Measurements from ENCODE around the gene LRP1-AS.

LRP1-AS gene

DNA sequence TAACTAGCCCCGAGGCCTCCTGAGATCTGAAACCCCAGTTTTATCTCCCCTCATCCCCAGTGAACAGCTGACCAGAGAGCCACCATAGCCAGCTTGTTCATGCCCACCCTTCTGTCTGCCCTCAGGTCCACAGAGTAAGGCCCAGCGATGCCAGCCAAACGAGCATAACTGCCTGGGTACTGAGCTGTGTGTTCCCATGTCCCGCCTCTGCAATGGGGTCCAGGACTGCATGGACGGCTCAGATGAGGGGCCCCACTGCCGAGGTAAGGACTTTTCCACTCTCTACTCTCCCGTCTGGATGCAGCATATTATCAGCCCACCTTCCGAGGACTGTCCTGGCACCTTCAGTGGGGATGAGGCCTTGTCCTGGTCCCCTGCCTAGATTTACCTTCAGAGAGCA, 6.2 kb downstream of the LRP1-AS start:
- no peak for DNase-seq (ENCODE audit: low read depth)

DNA sequence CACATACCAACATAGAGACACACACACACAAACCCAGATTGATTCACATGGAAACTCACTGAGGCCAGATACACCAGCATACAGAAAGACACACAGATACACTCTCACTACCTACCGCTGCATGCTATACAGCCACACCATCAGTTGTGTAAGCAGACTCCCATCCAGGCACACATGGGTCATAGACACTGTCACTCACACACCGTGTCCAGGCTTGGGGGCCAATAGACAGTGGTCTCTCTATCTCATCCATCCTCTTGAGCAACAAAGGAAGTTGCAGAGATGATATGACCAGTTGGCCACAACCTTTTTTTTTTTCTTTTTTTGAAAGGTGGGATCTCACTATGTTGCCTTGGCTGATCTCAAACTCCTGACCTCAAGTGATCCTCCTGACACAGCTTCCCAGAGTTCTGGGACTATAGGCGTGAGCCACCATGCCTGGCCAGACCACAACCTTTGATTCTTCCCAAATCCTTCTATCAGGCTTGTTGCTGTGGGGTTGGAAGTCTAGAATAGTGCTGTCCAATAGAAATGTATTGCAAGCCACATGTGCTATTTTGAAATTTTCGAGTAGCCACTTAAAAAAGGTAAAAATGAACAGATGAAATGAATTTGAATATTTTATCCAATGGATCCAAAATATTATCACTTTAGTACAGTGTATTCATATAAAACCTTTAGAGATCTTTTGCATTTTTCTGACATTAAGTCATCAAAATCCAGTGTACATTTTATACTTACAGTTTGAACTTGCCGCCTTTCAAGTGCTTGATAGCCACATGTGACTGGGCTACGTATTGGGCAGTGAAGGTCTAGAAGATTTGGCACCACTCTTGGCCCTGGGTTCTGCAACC, 7.4 kb downstream of the LRP1-AS start:
- no peak for DNase-seq (ENCODE audit: low read depth)

DNA sequence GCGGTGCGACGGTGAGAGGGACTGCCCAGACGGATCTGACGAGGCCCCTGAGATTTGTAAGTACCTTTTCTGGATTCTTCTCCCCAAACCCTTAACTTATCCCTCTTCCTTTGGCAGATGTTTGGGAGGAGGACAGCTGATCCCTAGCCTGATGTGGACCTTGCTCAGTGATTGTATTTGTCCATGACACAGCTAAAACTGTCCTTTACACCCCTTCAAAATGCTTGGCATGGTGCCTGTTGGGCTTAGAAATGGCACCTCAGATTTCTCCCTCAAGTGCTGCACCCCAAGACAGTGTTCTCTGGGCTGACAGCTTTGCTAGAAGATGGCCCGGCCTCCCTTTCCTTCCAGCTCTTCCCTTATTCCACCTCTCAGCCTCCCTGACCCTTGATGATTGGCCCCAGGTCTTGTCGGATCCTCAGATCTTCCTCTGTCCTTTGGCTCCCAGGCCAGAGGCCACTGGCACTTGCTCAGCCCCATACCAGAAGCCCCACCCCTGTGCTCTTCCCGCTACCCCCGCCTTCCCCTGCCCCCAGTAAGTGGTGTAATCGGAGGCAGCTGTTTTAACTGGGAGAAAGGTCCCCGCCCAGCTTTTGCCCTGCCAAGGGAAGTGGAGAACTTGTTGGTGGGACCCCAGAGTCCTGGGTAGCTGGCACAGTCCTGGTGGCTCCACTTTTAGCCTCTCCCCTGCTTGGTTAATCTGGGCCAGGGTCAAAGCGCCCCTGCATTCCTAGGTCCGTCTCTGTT, 8.7 kb downstream of the LRP1-AS start:
- no peak for DNase-seq (ENCODE audit: low read depth)

DNA sequence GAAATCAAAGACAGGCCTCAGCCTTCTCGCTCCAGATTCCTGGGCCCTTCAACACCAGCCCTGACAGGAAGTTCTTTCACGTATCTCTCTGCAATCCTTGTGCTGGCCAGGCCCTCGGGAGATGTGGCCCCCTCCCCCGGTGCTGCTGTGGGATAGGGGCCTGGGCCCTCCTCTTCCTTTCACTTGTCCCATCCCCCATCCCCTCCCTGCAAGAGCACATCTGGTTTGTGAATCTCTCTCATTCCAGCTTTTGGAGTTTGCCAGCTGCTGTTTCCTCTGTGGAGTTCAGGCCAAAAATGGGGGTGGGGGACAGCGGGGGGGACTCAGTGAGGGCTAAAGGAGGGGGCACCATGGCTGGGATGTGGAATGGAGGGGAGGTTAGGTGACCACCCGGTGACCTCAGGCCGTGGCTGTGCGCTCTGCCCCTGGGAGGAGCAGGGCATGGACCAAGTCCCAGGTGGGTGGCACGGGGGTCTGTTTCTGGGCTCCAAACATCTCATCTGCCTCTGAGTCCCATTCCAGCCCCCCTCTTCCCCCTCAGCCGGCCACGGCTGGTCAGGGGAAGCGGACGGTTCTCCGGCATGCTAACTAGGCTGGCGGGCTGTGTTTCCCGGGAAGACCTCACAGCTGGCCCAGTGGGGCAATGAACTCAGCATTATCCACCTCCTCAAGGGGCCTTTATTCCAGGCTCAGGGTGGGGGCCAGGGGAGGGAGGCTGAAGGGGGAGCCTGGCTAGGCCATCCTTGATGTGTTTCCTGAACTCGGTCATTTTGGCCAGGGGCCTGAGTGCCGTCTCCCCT, 11.7 kb downstream of the LRP1-AS start:
- DNase-seq (ENCODE audit: low read depth) = no peak

DNA sequence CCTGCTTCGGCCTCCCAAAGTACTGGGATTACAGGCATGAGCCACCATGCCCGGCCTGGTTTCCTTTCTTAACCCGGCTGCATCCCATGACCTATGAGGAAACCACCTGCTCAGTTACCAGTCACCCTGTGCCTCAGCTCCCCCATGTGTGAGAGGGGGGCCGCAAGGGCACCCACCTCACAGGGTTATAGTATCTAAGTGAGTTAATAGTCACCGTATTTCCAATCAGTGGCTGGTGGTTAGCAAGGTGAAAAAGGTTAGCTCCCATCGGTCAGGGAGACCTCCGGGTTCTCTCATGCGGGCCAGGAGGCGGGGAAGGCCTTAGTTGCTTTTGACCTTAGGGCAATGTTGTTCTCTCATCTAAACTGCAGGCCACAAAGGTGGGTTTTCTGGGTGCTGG, 12.5 kb downstream of the LRP1-AS start:
- DNase-seq (ENCODE audit: low read depth) = no peak

DNA sequence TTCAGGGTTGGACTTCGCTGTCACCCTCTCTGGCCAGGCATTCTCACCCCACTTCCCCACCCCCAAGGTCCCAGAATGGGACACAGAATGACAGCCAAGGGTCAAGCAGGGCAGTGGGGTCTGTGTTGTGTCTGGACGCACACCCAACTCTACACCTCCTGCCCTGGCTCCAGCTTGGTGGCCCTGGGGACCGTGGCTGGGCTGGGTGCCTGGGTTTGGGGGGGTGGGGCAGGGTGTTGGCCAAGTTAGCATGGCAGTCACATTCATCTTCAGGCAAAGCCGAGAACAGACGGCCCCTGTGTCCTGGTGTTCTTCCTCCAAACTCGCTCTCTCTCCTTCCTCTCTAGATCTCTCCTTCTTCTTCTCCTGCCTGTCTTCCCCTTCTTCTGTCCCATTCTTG, 13.5 kb downstream of the LRP1-AS start:
- no peak for DNase-seq (ENCODE audit: low read depth)

DNA sequence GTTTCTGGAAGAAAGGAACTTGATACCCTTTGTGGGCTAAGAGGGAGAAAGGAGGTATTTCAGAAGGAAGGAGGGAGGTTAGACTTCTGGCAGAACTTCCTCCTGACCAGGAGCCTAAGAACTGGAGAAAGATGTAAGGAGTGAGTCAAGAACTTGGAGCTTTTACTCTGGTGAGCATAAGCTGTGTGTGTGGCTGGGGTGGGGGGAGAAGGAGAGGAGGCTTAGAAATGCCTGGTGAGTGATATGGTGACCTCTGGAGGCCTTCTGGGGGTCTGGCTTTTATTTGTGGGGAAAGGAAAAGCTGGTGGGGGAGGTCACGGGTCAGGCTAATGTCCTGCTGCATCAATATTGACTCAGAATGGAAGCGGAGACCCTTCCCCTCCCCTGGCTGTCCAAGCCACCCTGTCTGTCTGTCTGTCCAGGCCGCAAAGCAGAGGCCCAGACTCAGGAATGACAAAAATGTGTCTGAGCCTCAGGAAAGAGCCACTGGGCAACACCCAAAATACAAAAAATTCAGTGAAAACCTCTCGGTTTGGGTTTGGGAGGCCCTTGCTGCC, 14.3 kb downstream of the LRP1-AS start:
- no peak for DNase-seq (ENCODE audit: low read depth)

DNA sequence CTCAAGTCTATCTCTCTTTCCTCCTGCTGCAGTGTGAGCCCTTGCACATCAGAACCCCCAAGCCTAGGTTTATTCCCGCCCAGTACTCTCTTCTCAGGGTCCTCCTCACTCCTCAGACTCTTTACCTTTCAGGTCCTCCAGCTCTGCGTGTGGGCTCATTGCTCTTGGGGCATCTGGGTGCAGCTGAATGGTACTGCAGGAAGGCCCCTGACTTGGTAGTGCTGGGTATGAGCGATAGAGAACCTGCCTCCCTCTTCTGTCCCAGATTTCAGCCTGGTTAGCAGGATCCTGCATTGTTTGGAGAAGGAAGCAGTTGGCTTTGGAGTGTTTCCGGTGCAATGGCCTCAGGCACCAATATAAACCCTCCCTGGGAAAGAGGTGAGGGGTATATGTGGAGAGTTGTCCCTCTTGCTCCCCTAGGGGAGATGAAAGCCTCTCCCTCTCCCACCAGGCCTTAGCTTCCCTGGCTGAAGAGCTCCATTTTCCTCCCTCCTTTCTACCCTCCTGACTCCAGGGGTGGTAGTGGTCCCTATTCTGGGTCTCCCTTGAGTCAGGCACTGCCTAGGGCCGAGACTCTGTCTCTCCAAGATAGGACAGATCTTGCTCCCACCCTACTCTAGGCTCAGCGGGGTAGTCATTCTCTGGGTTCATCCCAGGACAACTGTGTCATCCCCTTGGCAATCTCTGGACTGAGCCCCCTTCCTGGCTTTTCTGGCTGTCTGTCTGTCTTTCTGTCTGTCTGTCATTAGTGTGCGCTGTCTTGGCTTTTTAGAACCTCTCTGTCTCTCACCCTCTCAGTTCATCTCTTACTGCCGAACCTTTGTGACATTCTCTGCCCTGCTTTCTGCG, 15.3 kb downstream of the LRP1-AS start:
- DNase-seq (ENCODE audit: low read depth) = no peak

DNA sequence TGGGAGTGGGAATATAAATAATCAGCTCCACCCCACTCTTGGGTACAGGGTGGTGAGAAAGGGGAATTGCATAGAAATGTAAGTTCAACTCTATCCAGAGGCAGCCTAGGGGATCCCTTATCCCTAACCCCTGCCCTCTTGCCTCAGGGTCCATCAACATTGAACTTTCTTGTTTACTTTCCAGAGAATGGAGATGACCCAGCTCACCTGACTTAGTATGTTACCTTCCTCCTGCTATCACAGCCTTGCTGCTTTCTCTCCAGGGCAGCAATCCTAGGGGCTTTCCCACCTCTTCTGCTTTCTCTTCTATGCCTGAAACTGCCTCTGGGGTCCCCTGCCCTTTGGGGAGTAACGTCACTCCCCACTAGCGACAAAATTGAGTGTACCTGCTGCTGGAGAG, 16.5 kb downstream of the LRP1-AS start:
- no peak for DNase-seq (ENCODE audit: low read depth)

DNA sequence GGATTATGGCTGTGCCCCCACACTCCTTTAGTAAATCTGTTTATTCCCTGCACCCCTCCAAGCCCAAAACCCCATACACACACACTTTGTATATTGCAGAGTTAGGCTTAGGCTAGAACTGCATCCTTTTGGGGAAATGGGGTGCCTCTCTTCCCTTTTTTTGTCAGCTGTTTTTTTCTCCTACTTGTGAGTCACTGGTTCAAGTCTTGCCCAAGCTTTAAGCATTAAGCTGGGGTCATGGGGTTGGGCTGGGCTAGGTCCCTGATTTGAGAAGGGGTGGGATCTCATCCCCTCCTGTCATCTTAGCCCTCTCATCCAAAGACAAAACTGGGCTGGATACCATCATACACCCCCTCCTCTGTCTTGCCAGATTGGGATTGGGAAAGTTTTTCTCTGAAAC, 17.5 kb downstream of the LRP1-AS start:
- no peak for DNase-seq (ENCODE audit: low read depth)

DNA sequence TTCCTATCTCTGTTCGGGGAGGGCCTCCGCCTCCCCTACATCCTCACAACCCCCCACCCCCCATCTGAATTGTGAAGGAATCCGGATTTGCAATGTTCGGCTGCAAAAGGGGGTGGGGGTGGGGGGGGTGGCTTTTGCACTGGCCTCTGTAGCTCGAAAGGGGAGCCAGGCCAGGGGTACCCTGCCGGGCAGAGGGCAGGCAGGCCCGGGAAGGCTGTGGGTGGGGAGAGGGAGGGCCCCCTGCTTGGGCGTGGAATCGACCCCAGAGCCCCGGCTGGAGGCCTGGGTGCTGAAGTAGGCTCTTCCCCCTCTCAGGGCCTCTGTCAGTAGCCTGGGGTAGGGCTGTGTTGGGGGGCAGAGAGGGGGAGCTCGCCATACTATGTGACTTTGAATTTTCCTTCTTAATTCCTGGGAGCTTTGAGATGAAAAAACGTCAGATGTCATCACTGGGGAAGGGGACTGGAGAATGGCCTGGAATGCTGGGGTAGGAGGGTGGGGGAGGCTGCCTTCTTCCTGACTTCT, 18.0 kb downstream of the LRP1-AS start:
- no peak for DNase-seq (ENCODE audit: low read depth)

DNA sequence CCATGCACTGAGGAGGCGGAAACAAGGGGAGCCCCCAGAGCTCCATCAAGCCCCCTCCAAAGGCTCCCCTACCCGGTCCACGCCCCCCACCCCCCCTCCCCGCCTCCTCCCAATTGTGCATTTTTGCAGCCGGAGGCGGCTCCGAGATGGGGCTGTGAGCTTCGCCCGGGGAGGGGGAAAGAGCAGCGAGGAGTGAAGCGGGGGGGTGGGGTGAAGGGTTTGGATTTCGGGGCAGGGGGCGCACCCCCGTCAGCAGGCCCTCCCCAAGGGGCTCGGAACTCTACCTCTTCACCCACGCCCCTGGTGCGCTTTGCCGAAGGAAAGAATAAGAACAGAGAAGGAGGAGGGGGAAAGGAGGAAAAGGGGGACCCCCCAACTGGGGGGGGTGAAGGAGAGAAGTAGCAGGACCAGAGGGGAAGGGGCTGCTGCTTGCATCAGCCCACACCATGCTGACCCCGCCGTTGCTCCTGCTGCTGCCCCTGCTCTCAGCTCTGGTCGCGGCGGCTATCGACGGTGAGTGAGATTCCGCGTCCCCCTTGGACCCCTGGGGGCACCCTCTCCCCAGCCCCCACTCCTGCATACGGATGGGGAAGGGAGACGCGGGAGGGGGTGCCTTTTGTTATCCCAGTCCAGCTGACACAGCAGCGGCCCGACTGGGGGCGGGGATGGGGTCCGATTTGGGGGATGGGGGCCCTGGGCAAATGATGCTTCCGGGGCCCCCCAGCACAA, 18.7 kb downstream of the LRP1-AS start:
- DNase-seq (ENCODE audit: low read depth) = no peak

DNA sequence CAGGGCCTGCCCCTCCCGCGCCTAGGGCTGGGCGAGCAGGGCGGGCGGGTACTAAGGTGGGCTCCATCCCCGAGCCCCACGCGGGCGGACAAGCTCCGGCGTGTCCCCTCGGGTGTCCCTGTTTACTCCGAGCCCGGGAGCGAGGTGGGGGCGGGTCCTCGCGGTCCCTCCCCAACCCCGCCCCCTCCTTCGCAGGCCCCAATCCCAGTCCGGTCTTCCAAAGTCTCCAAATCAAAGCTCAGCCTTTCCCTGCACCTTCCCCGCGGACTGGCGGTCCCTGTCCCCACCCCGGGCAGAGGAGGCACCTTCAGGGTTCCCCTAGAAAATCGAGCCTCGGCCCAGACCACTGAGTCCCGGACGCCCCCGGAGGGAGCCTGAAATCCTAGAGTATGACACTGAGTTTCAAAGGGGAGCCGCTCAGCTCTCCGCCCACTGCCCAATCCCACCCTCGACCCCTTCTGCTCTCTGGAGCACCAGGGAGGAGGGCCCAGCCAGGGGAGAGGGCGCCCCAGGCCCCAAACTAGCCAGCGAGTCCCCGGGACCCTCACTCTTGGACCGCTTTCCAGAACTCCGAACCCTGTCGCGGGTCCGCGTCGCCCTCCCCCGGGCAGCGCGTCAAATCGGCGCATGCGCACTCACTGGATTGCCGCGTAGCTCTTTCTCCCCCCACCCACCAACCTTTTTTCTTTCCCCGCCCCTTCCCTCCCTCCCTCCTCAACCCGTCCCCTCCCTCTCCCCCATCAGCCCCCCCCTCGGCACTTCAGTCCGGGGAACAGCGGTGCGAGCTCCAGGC, 19.5 kb downstream of the LRP1-AS start, which contains the start of gene LRP1:
TSS of gene LRP1 (plus strand) at position 758 of the 793 bp plus-strand sequence. CDS start 482 bp downstream, outside the sequence.
- DNase-seq (ENCODE audit: low read depth) = peak; percentile 76

DNA sequence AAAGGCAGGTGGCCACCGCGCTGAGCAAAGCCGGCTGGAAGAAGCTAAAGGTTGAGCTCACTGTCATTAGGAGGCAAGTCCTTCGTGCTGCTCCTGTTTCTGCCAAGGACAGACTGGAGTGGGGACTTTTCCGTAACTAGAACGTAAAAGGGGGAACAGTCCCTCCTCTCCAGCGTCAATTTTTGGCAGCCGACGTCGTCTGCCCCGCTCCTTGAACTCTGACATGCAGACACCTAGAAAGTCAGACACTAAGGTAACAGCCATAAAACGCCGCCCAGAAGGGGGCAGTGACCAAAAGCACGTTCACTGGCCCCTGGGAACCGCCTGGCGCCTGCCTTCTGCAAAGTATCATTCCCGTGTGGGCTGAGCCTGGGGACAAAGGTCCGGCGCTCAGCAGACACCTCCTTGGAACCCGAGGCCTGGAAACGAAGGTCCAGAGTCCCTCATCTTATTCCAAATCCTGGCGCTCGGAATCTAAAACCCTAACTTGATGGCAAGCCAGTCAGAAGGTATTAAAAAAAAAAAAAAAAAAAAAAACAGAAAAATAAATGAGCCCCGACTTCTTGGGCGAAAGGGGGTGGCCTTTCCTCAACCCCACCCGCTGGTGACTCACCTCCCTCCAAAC, 20.2 kb downstream of the LRP1-AS start:
- DNase-seq (ENCODE audit: low read depth) = peak; percentile 60

DNA sequence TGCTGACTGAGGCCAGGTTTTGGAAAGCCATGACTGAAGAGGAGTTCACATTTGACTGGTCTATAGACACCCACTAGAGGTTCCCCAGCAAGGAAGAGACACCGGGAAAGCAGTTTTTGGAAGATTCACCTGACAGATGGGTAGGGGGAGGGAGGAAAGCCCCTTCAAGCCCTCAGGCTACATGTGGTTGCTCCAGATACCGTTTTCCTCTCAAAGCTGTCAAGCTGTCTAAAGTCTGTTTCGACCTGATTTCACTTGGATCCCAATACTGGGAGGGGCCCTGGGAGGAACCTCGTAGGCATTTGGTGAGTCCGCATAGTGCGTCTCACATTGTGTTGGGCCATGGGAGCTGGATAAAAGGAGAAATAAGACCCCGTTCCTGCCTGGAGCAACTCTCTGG, 20.9 kb downstream of the LRP1-AS start:
- no peak for DNase-seq (ENCODE audit: low read depth)

DNA sequence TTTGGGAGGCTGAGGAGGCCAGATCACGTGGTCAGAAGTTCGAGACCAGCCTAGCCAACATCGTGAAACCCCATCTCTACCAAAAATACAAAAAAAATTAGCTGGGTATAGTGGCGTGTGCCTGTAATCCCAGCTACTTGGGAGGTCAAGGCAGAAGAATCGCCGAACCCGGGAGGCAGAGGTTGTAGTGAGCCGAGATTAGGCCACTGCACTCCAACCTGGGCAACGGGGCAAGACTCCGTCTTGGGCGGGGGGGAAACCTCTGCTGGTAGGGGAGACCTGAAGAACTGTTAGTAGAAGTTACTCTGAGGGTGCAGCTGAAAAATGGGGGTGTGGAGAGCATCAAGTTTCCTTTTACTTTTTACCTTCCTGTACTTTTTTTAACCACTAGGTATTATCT, 21.4 kb downstream of the LRP1-AS start:
- no peak for DNase-seq (ENCODE audit: low read depth)

DNA sequence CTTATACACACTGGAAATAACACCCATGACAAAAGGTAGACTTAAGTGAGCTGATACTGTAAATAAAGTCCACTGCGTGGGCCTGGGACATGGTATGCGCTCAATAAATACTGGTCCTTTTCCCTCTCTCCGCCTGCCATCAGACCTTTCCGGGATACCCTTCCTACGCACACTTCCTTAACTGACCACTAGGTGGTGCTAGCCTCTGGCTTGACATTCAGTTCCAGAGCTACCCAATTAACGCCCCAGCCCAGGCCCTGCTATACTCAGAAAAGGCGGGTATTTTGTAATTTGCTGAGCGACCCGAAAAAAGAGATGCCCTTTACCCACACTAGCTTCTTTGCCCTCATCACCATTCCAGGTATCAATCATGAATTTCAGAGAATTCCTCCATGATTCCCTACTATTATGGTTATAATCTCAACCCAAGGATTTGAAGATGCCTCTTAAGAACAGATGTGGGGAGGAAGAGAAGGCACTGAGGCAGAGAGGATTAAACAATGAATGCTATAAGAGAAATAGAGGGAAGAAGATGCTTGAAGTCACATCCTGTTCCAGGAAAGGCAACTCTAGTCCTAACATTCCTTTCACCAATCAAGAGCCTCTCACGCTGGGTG, 23.1 kb downstream of the LRP1-AS start:
- DNase-seq (ENCODE audit: low read depth) = peak; percentile 67

DNA sequence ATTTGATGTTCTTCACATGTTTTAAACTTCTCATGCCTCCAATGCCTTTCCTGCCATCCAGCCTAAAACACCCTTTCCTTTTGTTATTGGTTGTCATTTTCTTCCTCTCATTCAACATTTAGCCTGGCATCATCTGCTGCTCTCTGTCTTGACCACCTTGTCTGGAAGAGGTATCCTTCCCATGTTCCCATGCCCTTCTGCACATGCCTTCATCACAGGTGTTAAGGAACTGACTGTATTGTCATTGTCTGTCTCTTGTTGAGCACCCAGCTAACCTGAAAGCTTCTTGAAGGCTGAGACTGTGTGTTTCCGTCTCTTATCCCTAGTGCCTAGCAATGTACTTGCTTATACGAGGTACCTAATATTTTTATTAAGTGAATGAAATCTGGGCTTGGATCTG, 23.6 kb downstream of the LRP1-AS start:
- no peak for DNase-seq (ENCODE audit: low read depth)

Data from T follicular helper cell (primary cell).